HG03439 (cell line): ENCODE measurements around the gene INMT.

Source experiments
- ATAC-seq: cut with Tn5 transposase; IDR thresholded peaks from one replicate; pipeline ENCODE4 v1.9.1; 2021; ENCODE audit warnings: mild to moderate bottlenecking, moderate library complexity; ENCODE audit not compliant: unreplicated experiment

INMT gene

GRCh38 chr7:30779574-30779973 lies 27.6 kb downstream of the INMT start:
- no peak for ATAC-seq

GRCh38 chr7:30780941-30781340 lies 29.0 kb downstream of the INMT start:
- no peak for ATAC-seq

- ATAC-seq: no peak
Measured at GRCh38 chr7:30782690-30783089, 30.8 kb downstream of the INMT start.

DNA sequence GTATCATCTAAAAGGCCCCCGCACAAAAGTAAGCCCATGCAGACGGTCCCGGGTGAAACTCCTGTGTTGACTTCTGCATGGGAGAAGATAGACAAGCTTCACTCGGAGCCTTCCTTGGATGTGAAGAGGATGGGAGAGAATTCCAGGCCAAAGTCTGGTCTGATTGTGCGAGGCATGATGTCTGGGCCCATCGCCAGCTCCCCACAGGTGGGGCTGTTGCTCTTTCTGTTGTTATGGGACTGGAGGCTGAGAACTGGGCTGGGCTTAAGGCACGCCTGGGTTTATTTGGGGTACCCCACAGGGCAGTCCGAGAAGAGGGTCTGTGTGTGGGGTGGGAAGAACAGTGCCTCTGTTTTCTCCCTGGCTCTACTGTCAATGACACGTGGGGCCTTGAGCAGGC lies 33.9 kb downstream of the INMT start:
- no peak for ATAC-seq

DNA sequence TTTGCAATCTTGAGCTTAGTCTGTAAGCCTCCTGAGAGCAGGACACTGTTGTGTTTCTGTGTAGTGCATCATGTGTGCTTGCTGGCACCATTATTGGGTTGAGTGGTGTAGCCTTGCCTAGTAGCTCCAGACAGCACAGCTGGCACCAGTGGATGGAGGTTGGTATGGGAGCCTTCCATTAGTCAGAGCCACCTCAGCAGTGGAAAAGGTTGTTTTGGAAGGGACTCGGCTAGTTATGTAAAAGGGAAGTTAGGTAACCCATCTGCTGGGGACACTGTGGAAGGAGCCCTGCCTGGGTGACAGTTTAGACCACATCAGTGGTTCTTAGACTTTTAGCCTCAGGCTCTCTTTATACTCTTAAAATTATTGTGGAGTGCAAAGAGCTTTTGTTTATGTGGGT lies 35.6 kb downstream of the INMT start:
- ATAC-seq: no peak

- no peak for ATAC-seq
Measured at GRCh38 chr7:30788640-30789333, 36.9 kb downstream of the INMT start.

DNA sequence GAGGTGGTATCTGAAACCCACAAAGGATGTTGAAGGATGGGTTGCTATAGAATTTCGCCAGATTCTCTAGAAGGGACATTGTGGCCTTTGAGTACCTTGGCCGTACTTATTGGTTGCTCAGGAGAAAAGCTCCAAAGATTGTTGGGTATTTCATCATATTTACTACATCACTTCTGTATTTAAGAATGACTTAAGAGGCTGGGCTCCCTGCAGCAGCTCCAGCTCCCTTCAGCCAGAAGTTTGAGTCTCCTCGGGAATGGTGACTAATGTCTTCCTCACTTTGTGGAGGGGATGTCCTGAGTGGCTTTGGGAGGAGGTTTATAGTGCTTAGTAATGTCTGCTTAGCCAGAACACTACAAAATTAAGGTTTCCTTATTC lies 37.4 kb downstream of the INMT start:
- no peak for ATAC-seq

DNA sequence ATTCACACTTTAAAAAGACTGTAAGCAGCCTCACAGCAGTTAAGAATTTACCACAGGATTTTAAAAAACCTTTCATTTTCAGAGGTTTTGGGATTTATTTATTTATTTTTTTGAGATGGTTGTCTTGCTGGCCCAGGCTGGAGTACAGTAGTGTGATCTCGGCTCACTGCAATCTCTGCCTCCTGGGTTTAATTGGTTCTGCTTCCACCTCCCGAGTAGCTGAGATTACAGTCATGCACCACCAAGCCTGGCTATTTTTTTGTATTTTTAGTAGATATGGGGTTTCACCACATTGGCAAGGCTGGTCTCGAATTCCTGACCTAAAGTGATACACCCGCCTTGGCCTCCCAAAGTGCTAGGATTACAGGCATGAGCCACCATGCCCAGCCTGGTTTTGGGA lies 38.4 kb downstream of the INMT start:
- no peak for ATAC-seq

GRCh38 chr7:30791114-30791513 lies 39.2 kb downstream of the INMT start:
- ATAC-seq: no peak

GRCh38 chr7:30795161-30795948 lies 43.4 kb downstream of the INMT start:
- ATAC-seq: no peak

DNA sequence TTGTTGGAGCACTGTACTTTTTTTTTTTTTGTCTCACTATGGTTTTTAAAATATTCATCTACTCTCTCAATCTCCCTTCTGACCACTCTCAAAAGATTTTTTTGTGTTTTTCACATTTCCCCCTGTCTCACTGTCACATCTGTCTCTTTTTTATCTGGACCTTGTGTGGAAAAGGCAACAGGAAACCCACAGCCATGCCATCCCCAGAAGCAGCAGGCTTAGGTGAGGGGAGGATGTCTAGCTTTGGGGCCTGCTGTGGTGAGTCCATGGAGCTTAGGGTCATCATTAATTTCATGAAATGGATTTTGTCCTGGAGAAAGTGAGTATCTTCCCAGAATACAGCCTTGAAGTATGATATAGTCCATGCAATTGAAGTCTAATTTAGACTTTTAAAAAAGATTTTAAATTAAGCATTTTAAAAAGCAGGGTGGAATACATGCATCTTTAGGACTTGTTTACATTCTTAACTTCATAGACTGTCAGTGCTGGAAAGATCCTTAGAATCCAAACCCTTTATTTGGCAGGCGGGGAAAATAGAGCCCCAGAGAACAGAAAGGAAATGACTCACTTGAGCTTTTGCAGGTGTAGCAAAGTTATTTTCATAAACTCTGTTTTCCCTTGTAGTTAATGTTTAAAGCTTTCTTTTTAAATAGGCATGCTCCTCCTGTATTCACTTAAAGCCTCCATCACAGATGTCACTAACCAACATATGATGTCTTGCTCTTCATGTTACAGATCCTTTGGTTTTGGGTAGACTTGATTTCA lies 44.4 kb downstream of the INMT start:
- ATAC-seq: no peak

GRCh38 chr7:30797176-30798040 lies 45.5 kb downstream of the INMT start:
- ATAC-seq: no peak

- ATAC-seq: peak; percentile 75
Measured at GRCh38 chr7:30799206-30799975, 47.5 kb downstream of the INMT start.

- ATAC-seq: no peak
Measured at GRCh38 chr7:30799976-30800661, 48.2 kb downstream of the INMT start.

GRCh38 chr7:30800785-30801252 lies 48.9 kb downstream of the INMT start:
- no peak for ATAC-seq

DNA sequence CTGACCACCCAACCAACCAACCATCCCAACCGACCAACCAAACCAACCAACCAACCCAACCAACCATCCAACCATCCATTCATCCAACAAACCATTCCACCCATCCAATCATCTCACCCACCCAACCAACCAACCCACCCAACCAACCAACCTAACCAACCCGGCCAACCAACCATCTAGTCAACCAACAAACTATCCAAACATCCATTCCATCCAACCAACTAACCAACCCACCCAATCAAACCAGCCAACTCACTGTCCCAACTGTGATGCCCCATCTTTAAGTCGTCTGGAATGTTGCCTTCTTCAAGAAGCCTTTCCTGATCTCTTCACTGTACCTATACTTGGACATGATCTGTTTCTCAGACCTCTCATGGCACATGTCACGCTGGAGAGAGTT lies 50.9 kb downstream of the INMT start:
- no peak for ATAC-seq

DNA sequence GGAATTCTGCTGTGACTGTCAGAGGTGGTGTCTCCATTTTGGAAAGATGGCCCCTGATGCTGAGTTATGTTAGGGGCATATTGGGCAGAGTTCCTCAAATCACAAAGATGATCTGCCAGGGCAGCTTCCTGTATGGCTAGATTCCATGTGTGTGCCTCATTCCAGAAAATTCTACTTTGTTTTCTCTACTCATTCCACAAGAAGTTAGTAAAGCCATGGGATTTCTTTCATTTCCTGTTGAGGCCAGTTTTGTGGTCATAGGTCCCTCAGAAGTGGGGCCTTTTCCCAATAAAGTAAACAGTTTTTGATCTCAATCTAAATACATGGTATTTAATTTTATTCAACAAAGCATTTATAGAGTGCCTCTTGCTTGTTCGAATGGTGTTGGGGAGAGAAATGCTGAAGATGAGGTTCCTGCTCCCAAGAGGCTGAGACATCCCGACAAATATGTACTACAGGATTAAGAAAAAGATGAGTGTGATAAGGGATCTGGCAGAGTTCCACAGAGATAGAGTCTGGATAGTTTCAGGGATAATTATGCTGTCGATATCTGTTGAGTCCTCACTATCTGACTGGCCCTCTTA lies 52.2 kb downstream of the INMT start:
- ATAC-seq: no peak

DNA sequence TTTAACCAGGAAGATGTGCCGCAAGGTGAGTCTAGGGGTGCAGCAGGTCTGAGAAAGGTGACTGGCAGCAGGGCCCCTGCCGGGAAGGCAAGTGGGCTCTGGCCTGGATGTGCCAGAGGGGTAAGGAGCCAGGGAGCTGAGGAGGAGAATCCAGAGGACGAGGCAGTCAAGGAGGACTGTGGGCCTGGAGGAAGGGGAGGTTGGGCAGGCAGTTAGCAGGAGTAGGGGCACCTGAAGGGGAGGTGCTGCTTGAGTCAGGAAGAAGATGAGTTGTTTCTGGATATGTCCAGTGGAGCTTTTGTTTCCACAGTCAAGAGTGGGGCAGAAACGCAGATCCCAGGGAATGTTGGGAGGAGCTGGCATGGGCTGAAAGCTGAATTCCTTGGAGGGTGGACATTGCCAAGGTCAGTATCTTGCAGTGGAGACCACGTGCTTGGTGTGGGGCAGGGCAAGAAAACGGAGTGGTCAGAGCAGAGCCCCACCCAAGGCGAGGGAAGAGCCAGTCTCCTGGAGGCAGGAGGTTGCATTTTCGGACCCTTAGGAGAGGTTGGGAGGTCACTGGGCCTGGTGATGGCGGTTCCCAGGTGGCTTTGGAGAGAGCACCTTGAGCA lies 53.3 kb downstream of the INMT start:
- ATAC-seq: no peak

- no peak for ATAC-seq
Measured at GRCh38 chr7:30805931-30806330, 54.0 kb downstream of the INMT start.
